Measurements from ENCODE around the gene ZNRF1. TPM values are rescaled to one million over a fixed set of nuclear protein-coding genes. Genes with fewer than 3 reads are reported as not detected.

ZNRF1 gene
- total RNA-seq, 1 experiment from 2014 or later, result 27.1 TPM

DNA sequence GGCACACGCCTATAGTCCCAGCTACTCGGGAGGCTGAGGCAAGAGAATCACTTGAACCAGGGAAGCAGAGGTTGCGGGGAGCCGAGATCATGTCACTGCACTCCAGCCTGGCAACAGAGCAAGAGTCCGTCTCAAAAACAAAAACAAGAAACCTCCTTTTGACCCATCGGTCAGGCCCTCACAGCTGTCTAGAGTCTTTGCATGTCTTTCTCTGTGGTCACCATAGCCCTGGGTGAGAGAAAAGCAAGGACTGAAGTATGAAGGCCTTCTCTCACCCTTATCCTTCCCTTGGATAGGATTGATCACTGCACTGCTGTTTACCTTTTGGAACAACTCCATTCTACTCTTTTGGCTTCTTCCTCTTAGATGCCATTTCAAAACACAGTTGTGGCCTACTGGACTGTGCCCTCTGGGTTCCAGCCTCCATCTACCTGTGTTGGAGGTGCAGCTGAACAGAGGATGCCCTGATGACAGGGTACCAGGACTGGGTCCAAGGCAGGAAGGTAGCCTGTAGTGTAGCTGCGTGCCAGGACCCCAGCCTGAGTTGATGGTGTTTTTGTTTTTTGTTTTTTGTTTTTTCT is 80.6 kb downstream of the ZNRF1 start:
- no peak for DNase-seq
- no peak overlapping the region for H3K27ac Mint-ChIP-seq (ENCODE audit: unreplicated experiment)
- no TSS peak for BruUV-seq (replicated peaks)
- H3K4me3 Mint-ChIP-seq (ENCODE audit: low read depth, unreplicated experiment), result no peak overlapping the region
- peaks cover 2% of the 10 kb centered on the region for H3K9me3 Mint-ChIP-seq (ENCODE audit: low read depth, unreplicated experiment)
- no peak for TF ChIP-seq CTCF (IDR thresholded peaks at IDR 0.05; ENCODE audit: unreplicated experiment)
- H3K36me3 Mint-ChIP-seq (ENCODE audit: insufficient read depth, unreplicated experiment), result no peaks in the 10 kb centered on the region
- H3K4me1 Mint-ChIP-seq (ENCODE audit: low read depth, unreplicated experiment), result peaks cover 20% of the 10 kb centered on the region
- no peaks in the 10 kb centered on the region for H3K27me3 Mint-ChIP-seq (ENCODE audit: unreplicated experiment)
- intact Hi-C loops (cut with micrococcal nuclease; ENCODE audit: unreplicated experiment), result no loop called here
- CTCF ChIA-PET, result no interaction called here

DNA sequence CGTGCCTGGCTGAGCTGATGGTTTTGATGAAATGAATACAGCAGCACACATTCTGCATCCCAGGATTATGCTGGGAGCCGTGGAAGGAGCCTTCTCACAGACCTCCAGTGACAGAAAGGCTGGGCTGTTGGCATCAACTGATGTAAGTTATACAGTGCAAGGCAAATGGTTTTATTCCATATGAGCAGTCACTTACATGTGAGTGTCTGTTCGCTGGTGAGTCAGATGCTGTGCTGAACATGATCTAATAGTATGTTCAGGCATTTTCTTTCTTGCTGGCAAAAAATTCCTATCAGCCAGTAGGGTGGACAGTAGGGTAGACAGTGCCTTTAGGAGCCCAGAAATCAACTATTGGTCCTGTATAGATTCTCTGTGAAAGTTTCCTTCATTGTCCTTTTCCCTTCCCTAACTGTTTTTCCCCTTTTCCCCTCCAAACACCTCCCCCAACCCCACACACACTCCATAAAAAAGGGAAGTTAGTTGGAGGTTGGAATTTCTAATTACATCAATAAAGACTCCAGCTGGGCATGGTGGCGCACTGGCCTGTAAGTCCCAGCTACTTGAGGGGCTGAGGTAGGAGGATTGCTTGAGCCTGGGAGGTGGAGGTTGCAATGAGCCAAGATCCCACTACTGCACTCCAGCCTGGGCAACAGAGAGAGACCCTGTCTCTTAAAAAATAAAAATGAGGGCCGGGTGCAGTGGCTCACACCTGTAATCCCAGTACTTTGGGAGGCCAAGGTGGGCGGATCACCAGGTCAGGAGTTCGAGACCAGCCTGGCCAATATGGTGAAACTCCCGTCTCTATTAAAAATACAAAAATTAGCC is 81.6 kb downstream of the ZNRF1 start:
- no peak for DNase-seq
- H3K27ac Mint-ChIP-seq (ENCODE audit: unreplicated experiment), result no peak overlapping the region
- no peaks in the 10 kb centered on the region for H3K27me3 Mint-ChIP-seq (ENCODE audit: unreplicated experiment)
- no peaks in the 10 kb centered on the region for H3K36me3 Mint-ChIP-seq (ENCODE audit: insufficient read depth, unreplicated experiment)
- intact Hi-C loops (cut with micrococcal nuclease; ENCODE audit: unreplicated experiment), result no loop called here
- CTCF ChIA-PET, result interaction anchor here (0.6 kb wide), 1 partner anchor 11 kb away, joined by 6 read pairs; no protein-coding TSS in a partner anchor
- no peak for TF ChIP-seq CTCF (IDR thresholded peaks at IDR 0.05; ENCODE audit: unreplicated experiment)
- H3K4me3 Mint-ChIP-seq (ENCODE audit: low read depth, unreplicated experiment), result no peak overlapping the region
- peaks cover 25% of the 10 kb centered on the region for H3K4me1 Mint-ChIP-seq (ENCODE audit: low read depth, unreplicated experiment)
- no TSS peak for BruUV-seq (replicated peaks)
- H3K9me3 Mint-ChIP-seq (ENCODE audit: low read depth, unreplicated experiment), result peaks cover 2% of the 10 kb centered on the region

- CTCF ChIA-PET, result interaction anchor here (0.6 kb wide), 1 partner anchor 12 kb away, joined by 6 read pairs; no protein-coding TSS in a partner anchor
- H3K36me3 Mint-ChIP-seq (ENCODE audit: insufficient read depth, unreplicated experiment), result no peaks in the 10 kb centered on the region
Observed at GRCh38 chr16:75081179-75081859, 82.5 kb downstream of the ZNRF1 start.

More at GRCh38 chr16:75081179-75081859, 82.5 kb downstream of the ZNRF1 start:
- DNase-seq, result no peak
- H3K27ac Mint-ChIP-seq (ENCODE audit: unreplicated experiment), result no peak overlapping the region
- H3K27me3 Mint-ChIP-seq (ENCODE audit: unreplicated experiment), result no peaks in the 10 kb centered on the region
- BruUV-seq (replicated peaks), result no TSS peak
- H3K4me1 Mint-ChIP-seq (ENCODE audit: low read depth, unreplicated experiment), result peaks cover 25% of the 10 kb centered on the region
- intact Hi-C loops (cut with micrococcal nuclease; ENCODE audit: unreplicated experiment), result no loop called here
- H3K4me3 Mint-ChIP-seq (ENCODE audit: low read depth, unreplicated experiment), result no peak overlapping the region
- no peak for TF ChIP-seq CTCF (IDR thresholded peaks at IDR 0.05; ENCODE audit: unreplicated experiment)
- peaks cover 2% of the 10 kb centered on the region for H3K9me3 Mint-ChIP-seq (ENCODE audit: low read depth, unreplicated experiment)
